ENCODE measurements around the gene N4BP3.

Gene N4BP3

DNA sequence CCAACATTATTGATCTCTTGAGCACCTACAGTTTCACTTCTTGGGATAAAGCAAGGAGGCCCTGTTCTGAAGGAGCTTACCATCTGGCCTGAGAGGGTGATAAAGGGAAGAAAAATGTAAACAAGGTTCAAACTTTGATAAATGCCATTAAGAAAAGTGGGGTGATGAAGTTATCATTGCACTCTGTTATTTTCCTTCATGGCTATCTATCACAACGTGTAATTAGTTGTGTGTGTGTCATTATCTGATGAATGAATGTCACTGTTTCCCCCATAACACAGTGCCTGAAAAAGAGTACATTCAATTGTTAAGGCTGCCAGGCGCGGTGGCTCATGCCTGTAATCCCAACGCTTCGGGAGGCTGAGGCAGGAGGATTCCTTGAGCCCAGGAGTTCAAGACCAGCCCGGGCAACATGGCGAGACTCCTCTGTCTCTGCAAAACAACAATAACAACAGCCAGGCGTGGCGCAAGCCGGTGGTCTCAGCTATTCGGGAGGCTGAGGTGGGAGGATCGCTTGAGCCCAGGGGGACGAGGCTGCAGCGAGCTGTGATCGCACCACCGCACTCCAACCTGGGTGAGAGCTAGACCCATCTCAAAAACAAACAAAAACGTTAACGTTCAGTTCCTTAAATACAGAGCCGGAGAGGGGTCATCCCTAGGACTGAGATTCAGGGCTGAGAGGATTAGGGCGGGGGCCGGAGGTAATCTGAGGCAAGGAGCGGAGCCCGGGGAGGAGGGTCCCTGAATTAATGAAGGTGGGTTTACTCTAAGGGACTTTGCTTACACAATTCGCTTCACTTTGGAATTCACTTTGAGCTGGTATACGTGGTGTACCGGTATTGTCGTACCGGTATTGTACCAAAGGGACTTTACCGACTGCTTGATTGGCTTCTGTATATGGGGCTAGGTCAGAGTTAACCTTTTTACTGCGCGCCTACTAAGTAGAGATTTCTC, 39.4 kb downstream of the N4BP3 start:
- no peak for DNase-seq

DNA sequence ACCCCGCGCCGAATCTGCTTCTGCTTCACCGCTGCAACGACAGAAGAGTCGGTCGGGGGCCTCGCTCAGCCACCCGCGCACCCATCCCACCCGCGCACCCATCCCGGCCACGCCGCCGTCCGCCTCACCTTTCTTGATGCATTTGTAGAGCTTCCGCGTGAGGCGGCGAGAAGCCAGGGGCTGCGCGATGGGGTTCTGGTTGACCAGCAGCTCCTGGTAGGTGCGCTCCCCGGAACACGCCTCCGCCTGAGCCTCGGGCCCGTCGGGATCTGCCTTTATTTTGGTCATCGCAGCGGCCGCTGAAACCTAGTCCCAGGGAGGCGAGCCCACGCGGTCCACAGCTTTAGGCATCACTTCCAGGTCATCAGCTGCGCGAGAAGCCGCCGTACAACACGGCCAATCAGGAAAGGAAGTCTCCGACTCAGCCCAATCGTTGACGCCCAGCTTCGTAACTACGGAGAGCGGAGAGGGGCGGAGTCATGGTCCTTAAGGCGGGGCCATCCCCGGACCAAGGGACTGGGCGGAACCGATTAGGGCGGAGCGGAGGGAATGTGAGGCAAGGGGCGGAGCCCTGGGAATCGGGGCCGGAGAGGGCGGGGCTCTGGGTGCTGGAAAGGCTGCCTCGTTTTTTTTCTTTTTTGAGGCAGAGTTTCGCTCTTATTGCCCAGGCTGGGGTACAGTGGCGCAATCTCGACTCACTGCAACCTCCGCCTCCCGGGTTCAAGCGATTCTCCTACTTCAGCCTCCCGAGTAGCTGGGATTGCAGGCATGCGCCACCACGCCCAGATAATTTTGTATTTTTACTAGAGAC, 40.4 kb downstream of the N4BP3 start, which contains the start of gene NHP2:
TSS of gene NHP2 (minus strand) at position 356 of the 811 bp plus-strand sequence. CDS start at position 288, 68 bp downstream.
- DNase-seq = peak; percentile 90

- DNase-seq = no peak
Measured at GRCh38 chr5:178155065-178155464, 41.7 kb downstream of the N4BP3 start.

DNA sequence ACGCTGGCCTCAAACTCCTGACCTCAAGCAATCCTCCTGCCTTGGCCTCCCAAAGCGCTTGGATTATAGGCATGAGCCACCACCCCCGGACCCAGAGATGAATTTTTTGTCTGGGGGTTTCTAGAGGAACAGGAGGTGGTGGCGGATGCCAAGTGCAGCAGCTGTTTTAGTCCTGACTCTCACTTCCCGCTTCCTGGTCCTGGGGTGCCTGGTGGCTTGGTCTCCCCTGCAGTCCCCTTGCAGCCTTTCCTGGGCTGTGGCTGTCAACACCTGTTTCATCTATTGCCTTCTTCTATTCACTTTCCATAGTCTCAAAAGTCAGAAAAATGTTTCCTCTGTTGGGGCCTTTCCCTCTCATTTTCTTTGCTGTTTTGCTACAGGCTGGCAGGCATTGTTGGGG, 46.8 kb downstream of the N4BP3 start:
- no peak for DNase-seq

- no peak for DNase-seq
Measured at GRCh38 chr5:178162481-178162880, 49.1 kb downstream of the N4BP3 start.

- peak; percentile 55 for DNase-seq
Measured at GRCh38 chr5:178163772-178164735, 50.7 kb downstream of the N4BP3 start.

DNA sequence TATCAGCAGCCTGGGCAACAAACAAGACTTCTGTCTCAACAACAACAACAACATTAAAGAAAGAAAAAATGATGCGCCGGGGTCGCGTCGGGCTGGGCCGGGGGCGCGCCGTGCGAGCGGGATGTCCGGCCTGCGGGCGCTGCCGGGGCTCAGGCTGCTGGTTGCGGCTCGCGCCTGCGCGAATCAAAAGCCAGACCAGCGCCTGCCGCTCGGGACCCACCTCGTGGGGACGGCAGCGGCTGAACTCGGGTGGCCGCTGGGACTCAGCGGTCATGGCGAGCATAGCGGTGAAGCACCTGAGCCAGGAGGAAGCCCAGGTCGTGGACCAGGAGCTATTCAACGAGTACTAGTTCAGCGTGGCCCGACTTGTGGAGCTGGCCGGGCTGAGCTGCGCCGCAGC, 52.2 kb downstream of the N4BP3 start:
- DNase-seq = no peak

DNA sequence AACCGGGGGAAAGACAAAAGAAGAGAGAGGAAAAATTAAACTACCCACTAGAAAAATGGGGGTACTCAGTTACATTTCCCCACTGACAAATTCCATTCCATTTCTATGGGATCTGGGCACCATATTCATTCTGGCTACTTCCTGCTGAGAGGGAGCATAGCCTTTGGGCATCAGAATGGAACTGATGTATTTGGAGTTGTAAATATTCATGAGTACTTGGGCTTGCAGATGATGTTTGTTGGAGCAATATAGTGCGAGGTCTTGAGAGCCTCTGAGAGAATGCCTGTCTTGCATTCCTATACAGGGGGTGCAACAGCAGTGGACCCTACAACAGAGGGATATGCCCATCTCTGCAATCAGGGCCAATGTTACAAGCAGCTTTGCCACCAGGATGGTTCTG, 57.1 kb downstream of the N4BP3 start:
- DNase-seq = no peak

DNA sequence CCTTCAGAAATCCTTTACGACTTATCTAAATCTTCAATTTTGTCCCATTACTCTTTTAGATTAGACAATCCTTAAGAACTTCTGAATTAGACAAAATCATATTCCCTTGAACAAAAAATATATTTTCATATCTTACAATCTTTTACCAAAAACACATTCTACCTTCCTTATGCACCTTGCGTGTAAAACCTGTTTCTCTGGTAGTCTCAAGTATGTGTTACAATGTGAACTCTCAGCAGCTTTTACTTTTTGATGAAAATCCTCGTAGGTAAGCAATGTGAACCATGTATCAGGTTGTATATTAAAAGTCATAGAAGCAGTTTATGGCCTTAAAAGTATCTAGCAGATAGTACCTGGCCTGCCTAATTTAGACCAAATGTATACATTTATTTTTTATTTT, 61.1 kb downstream of the N4BP3 start:
- no peak for DNase-seq
